ENCODE results near the gene TEX19. TPM values are rescaled to one million over a fixed set of nuclear protein-coding genes. Genes with fewer than 3 reads are reported as not detected.

The TEX19 gene
- total and polyA plus RNA-seq, 2 of the 8 experiments (the other 6 are each of a cell fraction or from before 2014, with no cell fraction given): 0.54 to 0.80 TPM

GRCh38 chr17:82385559-82386254, 26.7 kb downstream of the TEX19 start:
- peaks cover 0 to 3% of the 10 kb centered on the region in 2 experiments for H4K20me1 ChIP-seq (replicated peaks in 1 of 2; ENCODE audit: control insufficient read depth in 1 of 2, insufficient read depth in 2 of 2, low read length in 2 of 2)
- H3K56ac ChIP-seq (replicated peaks; ENCODE audit: insufficient read length, low read depth, low read length): no peak overlapping the region
- H3K9ac ChIP-seq (replicated peaks in 1 of 4; ENCODE audit: extremely low read depth in 1 of 4, low read depth in 3 of 4, low read length in 3 of 4): no peak overlapping the region
- H3K27me3 ChIP-seq (replicated peaks in 1 of 4; ENCODE audit: control insufficient read depth in 3 of 4, extremely low read depth in 1 of 4, insufficient read depth in 3 of 4, low read length in 3 of 4): no peaks in the 10 kb centered on the region; a peak in 2 of 7 replicates
- no peak overlapping the region for H4K8ac ChIP-seq (ENCODE audit: extremely low read depth, insufficient read depth, low read length)
- H3K79me1 ChIP-seq (ENCODE audit: low read depth, low read length): no peaks in the 10 kb centered on the region
- H3K4me2 ChIP-seq (ENCODE audit: insufficient read depth in 1 of 2, low read depth in 2 of 2, low read length in 2 of 2): peak overlapping the region in 1 of 2 experiments; percentile 11; a peak in 1 of 4 replicates
- FAIRE-seq (no peak), DNase-seq (ENCODE audit: low read depth in 1 of 2, low spot score in 2 of 2) (no peak)
- H2BK120ac ChIP-seq (replicated peaks; ENCODE audit: low read depth, low read length): no peak overlapping the region
- no peak overlapping the region for H4K5ac ChIP-seq (ENCODE audit: insufficient read length, low read depth, low read length)
- no peak overlapping the region for H3K4ac ChIP-seq (replicated peaks; ENCODE audit: insufficient read length, low read depth, low read length)
- H2AK5ac ChIP-seq (ENCODE audit: low read depth, low read length): no peak overlapping the region
- TF ChIP-seq TAF1 (IDR thresholded peaks at IDR 0.05; ENCODE audit: low read depth, low read length): no peak
- no peak for TF ChIP-seq SP4 (IDR thresholded peaks at IDR 0.05; ENCODE audit: low read length)
- H3K23me2 ChIP-seq (ENCODE audit: low read depth, low read length): no peaks in the 10 kb centered on the region
- no peak overlapping the region for H3K18ac ChIP-seq (ENCODE audit: extremely low read depth, low read length)
- H3K27ac ChIP-seq (ENCODE audit: low read depth, low read length): no peak overlapping the region
- H3K9me3 ChIP-seq (ENCODE audit: insufficient read depth in 2 of 2, low read depth in 1 of 2, low read length in 1 of 2): no peaks in the 10 kb centered on the region
- ChIA-PET POLR2A (ENCODE audit: partially characterized antibody) (interaction anchor here (1.0 to 2.9 kb wide), 3 partner anchors 7 to 16 kb away, joined by 3 to 14 read pairs (median 3); no protein-coding TSS in a partner anchor), CTCF (ENCODE audit: partially characterized antibody) (interaction anchor here (0.8 to 1.4 kb wide), 4 partner anchors 12 to 41 kb away, joined by 3 to 6 read pairs (median 4); no protein-coding TSS in a partner anchor)
- no peak overlapping the region for H2AFZ ChIP-seq (ENCODE audit: low read length)
- H3K4me3 ChIP-seq (ENCODE audit: extremely low read depth in 1 of 4, insufficient read depth in 2 of 4, low read depth in 3 of 4, low read length in 4 of 4): no peak overlapping the region
- no peaks in the 10 kb centered on the region for H3K36me3 ChIP-seq (ENCODE audit: control insufficient read depth in 2 of 4, insufficient read depth in 4 of 4, low read length in 3 of 4)
- no peak overlapping the region for H2BK20ac ChIP-seq (ENCODE audit: low read length)
- no peak overlapping the region for H2BK5ac ChIP-seq (ENCODE audit: low read depth, low read length)
- no peak overlapping the region for H3K23ac ChIP-seq (ENCODE audit: insufficient read length)
- no peak overlapping the region for H4K91ac ChIP-seq (replicated peaks; ENCODE audit: insufficient read length, low read length)
- peaks cover 0 to 9% (median 5%) of the 10 kb centered on the region in 4 experiments; a peak in 5 of 7 replicates for H3K4me1 ChIP-seq (replicated peaks in 1 of 4; ENCODE audit: control insufficient read depth in 3 of 4, insufficient read depth in 4 of 4, low read length in 3 of 4)
- no peak overlapping the region for H2BK15ac ChIP-seq (ENCODE audit: low read length)
- no peak overlapping the region for H3K14ac ChIP-seq (ENCODE audit: insufficient read length)
- H3K79me2 ChIP-seq (ENCODE audit: control insufficient read depth in 1 of 2, insufficient read depth in 2 of 2, low read length in 2 of 2): no peaks in the 10 kb centered on the region
- no peak overlapping the region for H2BK12ac ChIP-seq (ENCODE audit: low read depth, low read length)
- WGBS, 2 experiments (ENCODE audit: extremely low coverage in 1 of 2, insufficient coverage in 1 of 2, insufficient read length in 1 of 2, insufficient replicate concordance in 2 of 2, low coverage in 1 of 2, low lambda C conversion rate in 2 of 2, missing lambda C conversion rate in 1 of 2): 89% methylated on average over 17 of the region's 26 CpGs; no CpG with 5 or more reads in 1 of the 2 experiments
